A549 (cell line): ENCODE data around the gene GRIK4. TPM values are rescaled to one million over a fixed set of nuclear protein-coding genes. Genes with fewer than 3 reads are reported as not detected.

Experiments used
- ATAC-seq, 2 experiments: fragments of 200-7000 bp in 1 of 2; fragments of >200 bp in 1 of 2; cut with Nextera tagmentation in 1 of 2; cut with Tn5 transposase in 1 of 2; 3 replicates each; pipeline versions ENCODE4 v1.8.0 to v1.9.1; 2018 to 2020; ENCODE audit warnings: mild to moderate bottlenecking in 1 of 2, moderate library complexity in 1 of 2
- CTCF ChIA-PET: fragments of 300-600 bp; sonication (Branson Sonifier 250); formaldehyde crosslinking; extraction: SDS; loops from one replicate; lab custom pipeline; 2021; ENCODE audit warnings: antibody characterized with exemption, inconsistent platforms; lab: Yijun Ruan, JAX
- POLR2A ChIA-PET: fragments of 350-600 bp; formaldehyde crosslinking; extraction: SDS; loops from one replicate; lab custom pipeline; 2021; ENCODE audit warnings: antibody characterized with exemption, inconsistent platforms; lab: Yijun Ruan, JAX
- DNase-seq, 2 experiments: peaks; one replicate each; pipeline versions ENCODE4 v3.0.0 to v3.0.0-alpha.2; 2011 to 2016; ENCODE audit warnings: low read depth in 1 of 2, low spot score in 1 of 2
- FAIRE-seq: peaks from 2 replicates; lab custom pipeline; 2011; peaks lifted over from hg19 to GRCh38; lab: Jason Lieb, UNC
- H3K27ac ChIP-seq, 2 experiments: fragments of >200 bp; sonication (Bioruptor Twin); formaldehyde crosslinking; 3 replicates each; pipeline ENCODE4 v1.5.1; 2016 to 2017
- H3K4me1 ChIP-seq: fragments of >200 bp; sonication (Bioruptor Twin); formaldehyde crosslinking; 3 replicates; pipeline ENCODE4 v1.6.1; 2016
- H3K4me2 ChIP-seq: fragments of >200 bp; sonication (Bioruptor Twin); formaldehyde crosslinking; 3 replicates; pipeline ENCODE4 v1.6.1; 2016
- H3K4me3 ChIP-seq: fragments of >200 bp; sonication (Bioruptor Twin); formaldehyde crosslinking; 3 replicates; pipeline ENCODE4 v1.5.1; 2016
- H3K9me3 ChIP-seq: fragments of >200 bp; sonication (Bioruptor Twin); formaldehyde crosslinking; 3 replicates; pipeline ENCODE4 v1.6.1; 2016
- CEBPB ChIP-seq, 2 experiments: fragments of >200 bp in 1 of 2; sonication (Bioruptor Twin) in 1 of 2; formaldehyde crosslinking in 1 of 2; IDR thresholded peaks; 2 replicates each; pipeline ENCODE4 v1.6.1; 2012 to 2016
- EHF ChIP-seq: fragments of 250-450 bp; sonication (Bioruptor Pico); IDR thresholded peaks from 2 replicates; pipeline ENCODE4 v1.5.0; 2020; ENCODE audit warnings: mild to moderate bottlenecking
- EP300 ChIP-seq, 2 experiments: fragments of >200 bp; sonication (Bioruptor Twin); formaldehyde crosslinking; IDR thresholded peaks; 2 replicates in 1 of 2; 3 replicates in 1 of 2; pipeline ENCODE4 v1.6.1; 2016 to 2017
- FOSB ChIP-seq: fragments of 250-450 bp; sonication (Bioruptor Pico); IDR thresholded peaks from 2 replicates; pipeline ENCODE4 v1.5.0; 2020; ENCODE audit warnings: mild to moderate bottlenecking, moderate library complexity
- FOXS1 ChIP-seq: fragments of 250-450 bp; sonication (Bioruptor Pico); IDR thresholded peaks from 2 replicates; pipeline ENCODE4 v1.5.0; 2020; ENCODE audit warnings: mild to moderate bottlenecking, moderate library complexity
- GATA3 ChIP-seq: IDR thresholded peaks from 2 replicates; pipeline ENCODE4 v1.6.1; 2012; ENCODE audit warnings: borderline replicate concordance
- HOXB5 ChIP-seq: fragments of 250-450 bp; sonication (Bioruptor Pico); IDR thresholded peaks from 2 replicates; pipeline ENCODE4 v1.5.0; 2020; ENCODE audit warnings: mild to moderate bottlenecking, moderate library complexity
- JUNB ChIP-seq: fragments of >200 bp; sonication (Bioruptor Twin); formaldehyde crosslinking; IDR thresholded peaks from 2 replicates; pipeline ENCODE4 v1.6.1; 2016
- KDM1A ChIP-seq: fragments of 200-600 bp; sonication (generic); IDR thresholded peaks from 2 replicates; pipeline ENCODE4 v1.6.1; 2016; ENCODE audit warnings: low read depth, mild to moderate bottlenecking
- MAZ ChIP-seq: fragments of 150-350 bp; IDR thresholded peaks from 2 replicates; pipeline ENCODE4 v1.6.1; 2014; ENCODE audit warnings: antibody characterized with exemption, low read depth, low read length, borderline replicate concordance
- MYC ChIP-seq: IDR thresholded peaks from 2 replicates; pipeline ENCODE4 v1.6.1; 2012; ENCODE audit warnings: mild to moderate bottlenecking, inconsistent platforms, low read length, improper control_type of control experiment, borderline replicate concordance
- PHF8 ChIP-seq: fragments of 200-600 bp; sonication (generic); IDR thresholded peaks from 2 replicates; pipeline ENCODE4 v1.6.1; 2016; ENCODE audit warnings: low read depth, mild to moderate bottlenecking, antibody characterized with exemption, moderate library complexity, borderline replicate concordance
- RAD21 ChIP-seq, 2 experiments: fragments of >200 bp in 1 of 2; sonication (Bioruptor Twin) in 1 of 2; formaldehyde crosslinking in 1 of 2; IDR thresholded peaks in 1 of 2; conservative IDR thresholded peaks in 1 of 2; 2 replicates in 1 of 2; 3 replicates in 1 of 2; pipeline ENCODE4 v1.6.1; 2012 to 2018; ENCODE audit warnings: inconsistent platforms in 1 of 2
- RARB ChIP-seq: fragments of 250-450 bp; sonication (Bioruptor Pico); IDR thresholded peaks from 2 replicates; pipeline ENCODE4 v1.8.0; 2021; ENCODE audit warnings: mild to moderate bottlenecking, moderate library complexity
- RNF2 ChIP-seq: fragments of 200-600 bp; sonication (generic); IDR thresholded peaks from 2 replicates; pipeline ENCODE4 v1.6.1; 2016; ENCODE audit warnings: low read depth, mild to moderate bottlenecking, antibody characterized with exemption, moderate library complexity, borderline replicate concordance
- TP53 ChIP-seq: fragments of 250-450 bp; sonication (Bioruptor Pico); IDR thresholded peaks from 2 replicates; pipeline ENCODE4 v1.5.0; 2021; ENCODE audit warnings: mild to moderate bottlenecking, moderate library complexity
- ZC3H11A ChIP-seq: fragments of 450-650 bp; IDR thresholded peaks from 2 replicates; pipeline ENCODE4 v1.6.1; 2014; ENCODE audit warnings: antibody characterized with exemption, mild to moderate bottlenecking
- ZFP36 ChIP-seq: fragments of 450-650 bp; IDR thresholded peaks from 2 replicates; pipeline ENCODE4 v1.6.1; 2014; ENCODE audit warnings: borderline replicate concordance; ENCODE audit not compliant: partially characterized antibody
- ZNF302 ChIP-seq: fragments of 250-450 bp; sonication (Bioruptor Pico); IDR thresholded peaks from 2 replicates; pipeline ENCODE4 v1.9.0; 2021; ENCODE audit warnings: inconsistent platforms, mild to moderate bottlenecking, moderate library complexity
- WGBS: methylation state at CpG from one replicate; pipeline ENCODE4 v1.1.6; 2017; ENCODE audit errors: missing lambda C conversion rate; 5-methylcytosine and 5-hydroxymethylcytosine counted together
- polyA plus RNA-seq, 4 experiments: library from polyadenylated mRNA; depleted of rRNA in 3 of 4; stranded (reverse); fragments of >200 nt; fragmentation: RNase III in 1 of 4; extraction: RNeasy Plus Mini Kit Qiagen cat#74134 plus additional on column Dnase treatment in 1 of 4; gene quantifications; 2 replicates in 3 of 4; 3 replicates in 1 of 4; pipeline ENCODE4 v1.2.3, GENCODE V29; 2011 to 2017
- TF ChIP-seq, protein P1 (sequence below): fragments of 250-450 bp; sonication (Bioruptor Pico); IDR thresholded peaks from 2 replicates; pipeline ENCODE4 v1.5.0; 2021; ENCODE audit warnings: mild to moderate bottlenecking, moderate library complexity, borderline replicate concordance
- TF ChIP-seq, protein P2 (sequence below): fragments of >200 bp; sonication (Bioruptor Twin); formaldehyde crosslinking; IDR thresholded peaks from 2 replicates; pipeline ENCODE4 v1.6.1; 2016
- TF ChIP-seq, protein P3 (sequence below): IDR thresholded peaks from 2 replicates; pipeline ENCODE4 v1.6.1; 2012; ENCODE audit warnings: low read depth, borderline replicate concordance
- TF ChIP-seq, protein P4 (sequence below): fragments of 200-600 bp; sonication (generic); IDR thresholded peaks from 2 replicates; pipeline ENCODE4 v1.6.1; 2016; ENCODE audit warnings: antibody characterized with exemption, mild to moderate bottlenecking, moderate library complexity

GRIK4 gene
- polyA plus RNA-seq, 2 of the 4 experiments (the other 2 are of a cell fraction), result 0.01 TPM; not detected in 1

DNA sequence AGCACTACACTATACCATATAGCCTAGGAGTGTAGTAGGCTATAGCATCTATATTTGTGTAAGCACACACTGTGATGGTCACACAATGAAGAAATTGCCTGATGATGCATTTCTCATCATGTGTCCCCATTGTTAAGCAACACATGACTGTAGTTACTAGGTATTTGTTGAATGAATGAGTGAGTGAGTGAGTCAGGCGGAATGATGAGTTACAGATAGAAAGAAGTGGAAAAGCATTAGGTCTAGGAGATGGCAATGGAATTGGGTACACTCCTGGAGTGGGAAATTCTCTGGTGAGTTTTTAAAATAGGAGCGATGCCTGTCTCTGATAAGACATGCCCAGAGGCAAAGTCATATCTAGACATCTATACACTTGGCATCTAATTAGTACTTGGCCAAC, 351.8 kb downstream of the GRIK4 start (continued):
- TF ChIP-seq, protein P1, sequence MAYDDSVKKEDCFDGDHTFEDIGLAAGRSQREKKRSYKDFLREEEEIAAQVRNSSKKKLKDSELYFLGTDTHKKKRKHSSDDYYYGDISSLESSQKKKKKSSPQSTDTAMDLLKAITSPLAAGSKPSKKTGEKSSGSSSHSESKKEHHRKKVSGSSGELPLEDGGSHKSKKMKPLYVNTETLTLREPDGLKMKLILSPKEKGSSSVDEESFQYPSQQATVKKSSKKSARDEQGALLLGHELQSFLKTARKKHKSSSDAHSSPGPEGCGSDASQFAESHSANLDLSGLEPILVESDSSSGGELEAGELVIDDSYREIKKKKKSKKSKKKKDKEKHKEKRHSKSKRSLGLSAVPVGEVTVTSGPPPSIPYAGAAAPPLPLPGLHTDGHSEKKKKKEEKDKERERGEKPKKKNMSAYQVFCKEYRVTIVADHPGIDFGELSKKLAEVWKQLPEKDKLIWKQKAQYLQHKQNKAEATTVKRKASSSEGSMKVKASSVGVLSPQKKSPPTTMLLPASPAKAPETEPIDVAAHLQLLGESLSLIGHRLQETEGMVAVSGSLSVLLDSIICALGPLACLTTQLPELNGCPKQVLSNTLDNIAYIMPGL, result no peak
- TF ChIP-seq MYC (no peak), JUNB (no peak)
- TF ChIP-seq, all 56 proteins: peak for 0

DNA sequence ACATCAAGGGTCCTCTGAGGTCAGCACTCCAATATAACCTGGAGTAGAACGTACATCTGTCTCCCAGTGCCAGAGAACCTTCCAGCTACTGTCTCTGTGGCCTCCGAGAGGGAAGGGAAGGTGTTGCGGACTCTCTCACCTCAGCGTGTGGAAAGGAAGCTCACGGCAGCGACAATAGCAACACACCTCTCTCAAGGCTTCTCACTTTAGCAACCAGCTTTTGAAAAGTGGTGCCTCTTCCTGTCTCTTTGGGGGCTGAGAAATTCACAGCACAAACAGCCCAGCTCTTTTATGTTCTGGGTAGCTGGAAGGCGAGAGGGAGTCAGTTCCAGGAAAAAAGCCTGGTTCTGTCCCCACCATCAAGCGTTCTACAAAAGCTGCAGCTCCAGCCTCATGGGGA, 355.5 kb downstream of the GRIK4 start:
- Histone ChIP-seq H3K4me1 (no peaks in the 10 kb centered on the region), H3K27ac (no peak overlapping the region), H3K4me2 (no peak overlapping the region), H3K4me3 (no peak overlapping the region), H3K9me3 (no peaks in the 10 kb centered on the region)
- FAIRE-seq, result no peak
- DNase-seq, result no peak
- TF ChIP-seq PHF8, result no peak
- no peak for ATAC-seq
- CTCF ChIA-PET, result no interaction called here
- 68% methylated on average over 8 of the region's 8 CpGs for WGBS
- POLR2A ChIA-PET, result no interaction called here

DNA sequence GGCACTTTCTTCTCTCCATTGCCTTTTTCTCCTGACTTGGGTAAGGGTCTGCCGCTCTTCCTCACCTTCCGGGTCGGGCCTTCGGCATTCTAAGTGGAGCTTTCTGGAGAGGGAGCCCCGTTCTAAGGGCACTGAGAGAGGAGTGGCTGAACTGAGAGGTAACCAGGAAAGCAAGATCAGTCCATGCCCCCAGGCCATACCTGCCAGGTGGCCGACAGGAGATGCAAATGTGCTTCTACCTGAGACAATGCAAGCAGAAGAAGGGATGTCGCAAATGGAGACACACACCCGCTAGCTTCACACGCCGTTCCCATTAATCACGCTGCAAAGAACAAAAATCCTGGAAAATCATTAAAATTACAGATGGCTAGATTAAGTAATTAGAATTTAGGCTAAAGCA, 356.0 kb downstream of the GRIK4 start:
- no peak overlapping the region for H3K4me2 ChIP-seq
- ChIA-PET POLR2A (no interaction called here), CTCF (no interaction called here)

DNA sequence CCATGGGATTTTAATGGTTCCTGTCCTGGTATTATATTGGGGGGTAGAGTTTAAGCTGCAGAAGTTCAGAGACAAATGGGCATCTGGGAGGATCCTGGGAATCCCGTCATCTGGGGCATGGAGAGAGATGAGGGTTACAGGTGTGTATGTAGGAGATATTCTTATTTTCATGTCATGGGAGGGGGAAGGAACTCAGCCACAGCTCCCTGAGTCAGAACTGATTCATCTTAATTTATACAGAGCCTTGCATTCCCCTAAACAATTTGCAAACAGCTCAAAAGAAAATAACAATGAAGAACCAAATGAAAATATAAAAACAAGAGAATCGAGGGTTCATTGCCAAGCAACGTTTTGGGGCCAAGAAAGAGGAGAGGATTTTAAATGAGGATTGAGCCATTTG, 356.4 kb downstream of the GRIK4 start:
- TF ChIP-seq, protein P2, sequence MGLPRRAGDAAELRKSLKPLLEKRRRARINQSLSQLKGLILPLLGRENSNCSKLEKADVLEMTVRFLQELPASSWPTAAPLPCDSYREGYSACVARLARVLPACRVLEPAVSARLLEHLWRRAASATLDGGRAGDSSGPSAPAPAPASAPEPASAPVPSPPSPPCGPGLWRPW, result no peak
- no peak for TF ChIP-seq CEBPB (IDR thresholded peaks at IDR 0.05)
- no peak for TF ChIP-seq RNF2
- no peak for TF ChIP-seq FOSB (CRISPR knock-in tag)
- TF ChIP-seq ZNF302, result no peak
- TF ChIP-seq, protein P3, sequence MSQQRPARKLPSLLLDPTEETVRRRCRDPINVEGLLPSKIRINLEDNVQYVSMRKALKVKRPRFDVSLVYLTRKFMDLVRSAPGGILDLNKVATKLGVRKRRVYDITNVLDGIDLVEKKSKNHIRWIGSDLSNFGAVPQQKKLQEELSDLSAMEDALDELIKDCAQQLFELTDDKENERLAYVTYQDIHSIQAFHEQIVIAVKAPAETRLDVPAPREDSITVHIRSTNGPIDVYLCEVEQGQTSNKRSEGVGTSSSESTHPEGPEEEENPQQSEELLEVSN, result no peak
- TF ChIP-seq ZFP36, result no peak
- TF ChIP-seq HOXB5 (CRISPR knock-in tag), result no peak
- TF ChIP-seq, protein P4, sequence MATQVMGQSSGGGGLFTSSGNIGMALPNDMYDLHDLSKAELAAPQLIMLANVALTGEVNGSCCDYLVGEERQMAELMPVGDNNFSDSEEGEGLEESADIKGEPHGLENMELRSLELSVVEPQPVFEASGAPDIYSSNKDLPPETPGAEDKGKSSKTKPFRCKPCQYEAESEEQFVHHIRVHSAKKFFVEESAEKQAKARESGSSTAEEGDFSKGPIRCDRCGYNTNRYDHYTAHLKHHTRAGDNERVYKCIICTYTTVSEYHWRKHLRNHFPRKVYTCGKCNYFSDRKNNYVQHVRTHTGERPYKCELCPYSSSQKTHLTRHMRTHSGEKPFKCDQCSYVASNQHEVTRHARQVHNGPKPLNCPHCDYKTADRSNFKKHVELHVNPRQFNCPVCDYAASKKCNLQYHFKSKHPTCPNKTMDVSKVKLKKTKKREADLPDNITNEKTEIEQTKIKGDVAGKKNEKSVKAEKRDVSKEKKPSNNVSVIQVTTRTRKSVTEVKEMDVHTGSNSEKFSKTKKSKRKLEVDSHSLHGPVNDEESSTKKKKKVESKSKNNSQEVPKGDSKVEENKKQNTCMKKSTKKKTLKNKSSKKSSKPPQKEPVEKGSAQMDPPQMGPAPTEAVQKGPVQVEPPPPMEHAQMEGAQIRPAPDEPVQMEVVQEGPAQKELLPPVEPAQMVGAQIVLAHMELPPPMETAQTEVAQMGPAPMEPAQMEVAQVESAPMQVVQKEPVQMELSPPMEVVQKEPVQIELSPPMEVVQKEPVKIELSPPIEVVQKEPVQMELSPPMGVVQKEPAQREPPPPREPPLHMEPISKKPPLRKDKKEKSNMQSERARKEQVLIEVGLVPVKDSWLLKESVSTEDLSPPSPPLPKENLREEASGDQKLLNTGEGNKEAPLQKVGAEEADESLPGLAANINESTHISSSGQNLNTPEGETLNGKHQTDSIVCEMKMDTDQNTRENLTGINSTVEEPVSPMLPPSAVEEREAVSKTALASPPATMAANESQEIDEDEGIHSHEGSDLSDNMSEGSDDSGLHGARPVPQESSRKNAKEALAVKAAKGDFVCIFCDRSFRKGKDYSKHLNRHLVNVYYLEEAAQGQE, result no peak
- TF ChIP-seq TP53 (CRISPR knock-in tag), result no peak
- TF ChIP-seq FOXS1 (CRISPR knock-in tag), result no peak
- no peak for TF ChIP-seq EHF (CRISPR knock-in tag)
- TF ChIP-seq, all 56 proteins: peak for 0
- no peak overlapping the region for H3K4me2 ChIP-seq
- no peak for DNase-seq
- CTCF ChIA-PET, result no interaction called here
- WGBS, result 13% methylated on average over 3 of the region's 3 CpGs
- H3K27ac ChIP-seq, result no peak overlapping the region
- no peaks in the 10 kb centered on the region for H3K4me1 ChIP-seq
- H3K4me3 ChIP-seq, result no peak overlapping the region
- no peak for FAIRE-seq
- POLR2A ChIA-PET, result no interaction called here
- H3K9me3 ChIP-seq, result no peaks in the 10 kb centered on the region
- ATAC-seq, result no peak

More for the DNA sequence above, 356.0 kb downstream of the GRIK4 start:
- ATAC-seq (no peak), DNase-seq (no peak), FAIRE-seq (no peak)
- WGBS, result 35% methylated on average over 10 of the region's 11 CpGs
- no peak overlapping the region for H3K27ac ChIP-seq
- no peaks in the 10 kb centered on the region for H3K9me3 ChIP-seq
- no peak overlapping the region for H3K4me3 ChIP-seq
- TF ChIP-seq MAZ (no peak), EP300 (IDR thresholded peaks at IDR 0.05) (no peak), ZNF302 (no peak), RNF2 (no peak), GATA3 (no peak), RARB (CRISPR knock-in tag) (no peak), KDM1A (no peak), RAD21 (conservative IDR thresholded peaks at IDR 0.05 in 1 of 2, IDR thresholded peaks at IDR 0.05 in 1 of 2) (no peak), FOXS1 (CRISPR knock-in tag) (no peak), ZC3H11A (no peak), JUNB (no peak)
- no peaks in the 10 kb centered on the region for H3K4me1 ChIP-seq
